CD4-positive, alpha-beta T cell treated with Interleukin-17A for 4 hours (primary cell): ENCODE data around the gene CROT.

Source experiments
- DNase-seq: peaks from one replicate; pipeline ENCODE4 v3.0.0-alpha.2; 2020; ENCODE audit warnings: mixed read lengths

CROT gene

DNA sequence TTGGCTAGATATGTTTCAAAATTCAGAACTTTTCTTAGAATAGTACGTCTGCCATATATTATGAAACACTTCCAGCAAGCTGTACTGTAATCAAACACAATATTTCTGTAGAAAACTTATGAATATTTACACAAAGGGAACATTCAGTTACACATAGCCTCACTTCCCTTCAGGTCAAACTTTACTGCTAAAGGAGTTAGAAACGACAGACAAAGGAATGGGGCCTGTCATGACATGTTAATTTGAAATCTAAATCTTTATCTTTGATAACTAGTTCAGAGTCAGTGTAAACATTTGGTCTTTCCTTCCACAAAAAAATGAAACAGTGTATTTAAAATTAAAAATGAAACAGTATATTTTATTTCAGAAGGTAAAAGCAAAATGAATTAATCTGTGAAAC is 1.0 kb upstream of the CROT start:
- DNase-seq, result no peak

DNA sequence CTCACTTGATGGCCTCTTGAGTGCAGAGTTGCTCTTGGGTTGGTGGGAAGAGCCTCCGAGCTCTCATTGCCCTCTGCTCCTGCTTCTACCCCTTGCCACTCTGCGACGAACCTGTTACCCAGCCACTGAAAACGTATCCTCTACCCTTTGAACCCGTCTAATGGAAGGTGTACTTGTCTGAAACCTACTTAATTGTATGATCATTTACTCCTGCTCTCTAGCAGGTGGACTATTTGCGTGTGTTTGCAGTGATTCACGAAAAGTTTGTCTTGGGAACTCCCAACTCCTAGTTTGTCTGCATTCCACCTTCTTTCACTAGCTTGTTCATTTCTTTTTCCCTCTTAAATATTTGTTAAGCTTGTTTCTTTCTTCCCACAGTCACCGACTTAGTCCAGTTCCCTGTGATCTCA is 503 bp downstream of the CROT start:
- DNase-seq, result no peak

DNA sequence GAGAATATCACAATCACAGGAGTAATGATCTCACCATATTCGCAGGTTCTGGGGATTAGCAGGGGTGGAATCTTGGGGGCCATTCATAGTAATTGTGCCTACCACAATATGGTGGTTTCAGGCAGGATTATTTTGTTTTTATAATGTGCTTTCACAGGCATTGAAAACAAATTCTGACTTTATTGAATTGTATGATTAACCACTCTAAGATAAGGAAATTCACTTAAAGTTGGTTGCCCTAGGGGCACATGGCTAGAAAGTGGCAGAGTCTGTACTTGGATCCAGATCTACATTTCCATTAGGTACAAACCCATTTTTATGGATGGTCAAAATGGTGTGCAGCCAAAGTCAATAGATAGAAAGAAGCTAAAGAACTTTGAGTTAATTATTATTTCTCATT is 1.7 kb downstream of the CROT start:
- DNase-seq, result no peak

DNA sequence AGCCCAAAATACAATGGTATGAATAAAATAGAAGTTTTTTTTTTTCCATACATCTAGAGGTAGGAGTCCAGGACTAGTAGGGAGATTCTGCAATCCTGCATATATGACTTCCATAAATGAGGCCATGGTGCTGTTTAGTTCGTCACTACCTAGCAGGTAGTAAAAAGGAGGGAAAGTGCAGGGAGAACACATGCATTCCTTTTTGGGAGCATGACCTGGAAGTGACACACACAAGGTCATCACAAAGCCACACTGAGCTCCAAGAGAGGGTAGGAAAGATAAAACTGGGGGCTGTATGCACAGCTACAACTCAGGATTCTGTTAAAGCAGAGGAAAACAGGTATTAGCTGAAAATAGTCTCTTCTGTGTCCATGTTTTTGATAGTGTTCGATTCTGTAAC is 2.2 kb downstream of the CROT start:
- no peak for DNase-seq

DNA sequence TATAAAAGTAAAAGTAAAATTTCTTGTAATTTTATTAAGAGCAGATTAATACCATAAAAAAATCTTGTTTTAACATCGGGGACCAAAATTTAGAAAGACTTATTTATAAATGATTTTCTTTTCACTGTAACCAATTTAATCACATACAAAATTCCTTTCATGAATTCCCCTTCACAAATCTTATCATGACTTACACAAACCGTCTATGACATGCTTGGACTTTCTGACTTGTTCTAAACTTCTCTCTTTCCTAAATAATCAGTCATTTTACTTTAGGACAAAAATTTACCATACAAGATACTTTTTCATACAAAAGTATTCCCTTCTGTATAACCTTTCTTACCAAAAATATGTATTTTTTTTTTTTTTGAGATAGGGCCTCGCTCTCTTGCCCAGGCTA is 9.3 kb downstream of the CROT start:
- no peak for DNase-seq

DNA sequence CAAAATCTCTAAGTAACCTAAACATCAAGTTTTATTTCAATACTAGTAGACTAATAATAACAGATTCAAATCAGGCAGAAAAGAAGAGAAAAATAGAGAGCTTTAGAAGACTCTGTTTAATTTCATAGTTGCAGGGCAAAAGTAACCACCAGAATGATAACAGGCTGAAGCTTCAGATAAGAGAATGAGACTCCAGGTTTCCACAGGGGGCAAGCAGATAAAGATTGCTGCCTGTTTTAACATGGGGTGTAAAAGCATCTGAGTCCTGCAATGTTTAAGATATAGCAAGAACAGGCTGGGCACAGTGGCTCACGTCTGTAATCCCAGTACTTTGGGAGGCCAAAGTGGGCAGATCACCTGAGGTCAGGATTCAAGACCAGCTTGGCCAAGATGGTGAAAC is 11.0 kb downstream of the CROT start:
- no peak for DNase-seq

DNA sequence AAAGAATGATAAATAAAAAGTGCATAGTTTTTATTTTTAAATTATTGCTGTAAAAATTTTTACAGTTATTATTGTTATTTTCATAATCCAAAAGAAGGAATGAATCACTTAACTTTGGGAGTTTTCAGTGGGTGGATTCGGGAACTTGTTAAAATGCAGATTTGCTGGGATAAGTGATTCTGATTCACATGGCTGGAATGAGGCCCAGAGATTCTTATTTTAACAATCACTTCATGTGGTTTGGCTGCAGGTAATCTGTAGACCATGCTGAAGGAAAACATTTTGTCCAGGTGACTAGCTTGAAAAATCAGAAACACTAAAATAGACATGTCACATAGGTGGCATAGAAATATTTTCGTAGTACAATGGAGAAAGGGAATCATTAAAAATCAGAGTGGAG is 13.9 kb downstream of the CROT start:
- DNase-seq, result no peak

DNA sequence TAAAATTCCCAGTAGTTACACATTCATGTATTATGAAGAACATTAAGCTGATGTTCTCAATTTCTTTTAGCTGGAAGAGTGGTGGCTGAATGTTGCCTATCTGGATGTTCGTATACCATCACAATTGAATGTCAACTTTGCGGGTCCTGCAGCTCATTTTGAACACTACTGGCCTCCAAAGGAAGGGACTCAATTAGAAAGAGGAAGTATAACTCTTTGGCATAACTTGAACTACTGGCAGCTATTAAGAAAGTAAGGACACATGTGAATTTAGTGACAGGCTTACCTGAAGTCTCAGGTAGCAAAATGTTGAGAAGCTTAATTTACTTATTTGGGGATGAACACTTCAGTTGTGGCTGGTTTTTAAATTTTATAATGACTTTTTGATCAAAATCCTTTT is 15.9 kb downstream of the CROT start:
- DNase-seq, result no peak

DNA sequence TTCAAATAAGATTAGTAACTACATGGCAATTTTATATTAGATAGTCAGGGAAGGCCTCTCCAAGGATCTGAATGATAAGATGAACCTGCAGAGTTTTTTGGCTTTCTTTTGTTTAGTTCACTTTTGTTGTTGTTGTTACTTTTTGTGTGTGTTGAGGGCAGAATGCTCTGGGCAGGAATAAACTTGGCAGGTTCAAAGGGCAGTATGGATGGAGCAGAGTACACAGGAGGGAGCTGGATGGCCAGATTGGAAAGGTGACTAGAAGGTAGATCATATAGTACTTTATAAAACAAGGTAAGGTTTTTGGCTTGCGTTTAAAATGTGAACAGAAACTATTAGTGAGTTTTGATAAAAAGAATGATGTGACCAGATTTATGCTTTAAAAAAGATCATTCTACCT is 17.9 kb downstream of the CROT start:
- DNase-seq, result no peak

DNA sequence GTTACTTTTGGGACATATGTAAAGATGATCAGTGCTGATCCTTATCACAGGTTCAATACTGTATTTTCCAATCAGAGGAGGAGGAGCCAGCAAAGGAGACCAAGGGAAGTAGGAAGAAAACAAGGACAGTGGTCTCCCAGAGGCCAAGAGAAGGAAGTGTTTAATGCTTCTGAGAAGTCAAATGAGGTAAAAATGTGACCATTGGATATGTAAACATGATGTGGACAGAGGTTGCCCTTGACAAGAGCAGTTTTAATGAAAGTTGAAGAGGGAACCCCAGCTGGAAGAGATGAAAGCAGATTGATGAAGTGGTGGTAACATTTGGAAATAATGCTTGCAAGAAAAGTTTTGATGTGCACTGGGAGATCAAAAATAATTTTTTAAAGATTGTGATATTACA is 18.8 kb downstream of the CROT start:
- no peak for DNase-seq

DNA sequence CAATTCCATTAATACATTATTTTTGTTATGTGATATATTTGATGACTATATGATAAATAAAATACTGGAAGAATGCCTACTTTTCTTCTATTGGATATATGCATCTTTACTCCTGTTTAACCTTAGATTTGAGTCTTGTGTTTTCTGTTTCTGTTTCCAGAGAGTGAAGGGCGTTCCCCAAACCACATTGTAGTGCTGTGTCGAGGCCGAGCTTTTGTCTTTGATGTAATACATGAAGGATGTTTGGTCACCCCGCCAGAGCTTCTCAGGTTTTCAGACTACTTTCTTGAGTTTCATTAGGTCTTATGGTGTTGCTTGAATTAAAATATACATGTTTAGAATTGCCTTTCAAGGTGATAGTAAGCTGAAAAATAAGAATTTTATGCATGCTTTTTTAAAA is 23.8 kb downstream of the CROT start:
- DNase-seq, result peak; percentile 32

DNA sequence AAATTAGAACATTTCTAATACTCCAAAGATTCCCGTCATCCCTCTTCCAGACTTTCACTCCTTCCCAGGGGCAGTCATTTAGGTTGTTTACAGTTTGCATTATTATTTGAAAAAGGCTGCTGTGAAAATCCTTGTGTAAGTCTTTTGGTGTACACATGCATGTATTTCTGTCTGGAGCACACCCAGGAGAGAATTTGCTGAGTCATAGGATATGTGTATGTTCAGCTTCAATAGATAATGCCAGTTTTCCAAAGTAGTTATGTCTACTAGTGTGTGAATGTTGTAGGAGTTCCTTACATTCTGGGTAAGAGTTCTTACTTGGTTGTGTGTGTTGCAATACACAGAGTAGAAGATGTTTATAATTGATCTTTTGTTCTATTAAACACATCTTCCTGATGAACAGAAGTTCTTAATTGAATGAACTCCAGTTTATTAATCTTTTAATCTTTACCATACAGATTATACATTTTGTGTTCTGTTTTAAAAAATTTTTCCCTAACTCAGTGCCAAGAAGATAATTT is 25.3 kb downstream of the CROT start:
- DNase-seq, result no peak

DNA sequence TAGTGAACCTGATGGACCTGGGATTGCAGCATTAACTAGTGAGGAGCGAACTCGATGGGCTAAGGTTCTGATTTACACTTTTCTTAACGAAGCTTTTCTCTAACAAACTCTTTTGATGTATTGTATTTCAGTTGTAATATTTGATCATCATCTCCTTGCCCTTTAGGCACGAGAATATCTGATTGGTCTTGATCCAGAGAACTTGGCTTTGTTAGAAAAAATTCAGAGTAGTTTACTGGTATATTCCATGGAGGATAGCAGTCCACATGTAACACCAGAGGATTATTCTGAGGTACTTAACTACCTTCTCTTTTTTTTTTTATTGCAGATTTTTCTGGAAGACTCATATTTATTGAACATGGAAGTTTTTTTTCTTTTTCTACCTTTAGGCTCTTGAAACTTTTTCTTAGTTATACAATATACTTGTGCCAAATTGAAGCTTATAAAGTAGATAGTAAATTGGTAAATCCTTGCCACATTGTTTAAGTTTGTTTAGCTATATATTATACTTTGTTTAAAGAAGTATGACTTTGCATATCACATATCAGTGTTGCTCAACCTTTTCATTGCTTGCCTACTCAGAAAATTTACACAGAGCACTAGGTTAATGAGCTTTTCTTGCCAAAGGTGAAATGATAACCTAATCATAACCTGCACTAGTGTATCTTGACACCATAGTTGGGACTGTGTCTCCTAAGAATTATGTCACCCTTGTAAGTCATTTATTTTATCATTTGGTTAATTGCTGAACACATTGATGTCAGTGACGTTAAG is 30.4 kb downstream of the CROT start:
- no peak for DNase-seq

DNA sequence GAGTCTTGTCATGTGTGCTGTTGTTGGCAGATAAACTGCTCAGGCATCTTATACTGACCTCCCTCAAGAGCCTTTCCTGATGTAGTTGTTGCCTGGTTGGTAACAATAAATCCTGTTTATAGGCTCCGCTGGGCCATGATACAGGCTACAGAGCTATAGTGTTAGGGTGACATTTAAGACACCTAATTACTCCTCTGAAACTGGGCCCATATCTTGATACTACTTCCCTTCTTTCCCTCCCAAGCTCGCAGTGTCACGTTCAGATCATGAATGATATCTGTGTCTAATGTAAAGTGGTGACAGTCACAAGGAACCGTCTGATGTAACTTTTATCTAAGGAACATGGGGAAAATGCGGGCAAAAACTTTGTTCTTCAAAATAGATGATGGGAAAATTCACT is 35.4 kb downstream of the CROT start:
- DNase-seq, result no peak

DNA sequence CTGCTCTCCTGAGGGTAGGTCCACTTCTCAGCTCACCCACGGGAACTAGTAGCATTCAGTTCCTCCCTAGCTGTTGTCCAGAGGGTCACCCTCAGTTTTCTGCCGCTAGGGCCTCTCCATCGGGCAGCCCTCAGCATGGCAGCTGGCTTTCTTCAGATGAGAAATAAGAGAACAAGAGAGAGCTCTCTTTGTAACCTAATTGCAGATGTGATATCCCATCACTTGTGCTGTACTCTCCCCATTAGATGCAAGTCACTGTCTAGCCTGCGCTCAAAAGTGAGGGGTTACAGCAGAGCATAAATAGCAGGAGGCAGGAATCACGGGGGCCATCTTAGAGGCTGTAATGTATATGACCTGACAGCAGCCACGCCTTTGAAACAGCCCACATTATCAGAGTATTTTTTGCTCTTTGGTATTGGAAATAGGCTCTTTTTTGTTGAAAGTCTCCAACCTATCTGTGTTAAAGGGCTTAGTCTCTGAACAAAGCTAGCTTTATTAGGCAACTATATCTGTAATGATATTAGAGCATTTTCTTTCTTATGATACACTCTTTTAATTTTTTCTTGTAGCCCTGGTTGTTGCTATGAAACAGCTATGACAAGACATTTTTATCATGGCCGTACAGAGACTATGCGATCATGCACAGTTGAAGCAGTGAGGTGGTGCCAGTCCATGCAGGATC is 45.7 kb downstream of the CROT start:
- DNase-seq, result no peak

DNA sequence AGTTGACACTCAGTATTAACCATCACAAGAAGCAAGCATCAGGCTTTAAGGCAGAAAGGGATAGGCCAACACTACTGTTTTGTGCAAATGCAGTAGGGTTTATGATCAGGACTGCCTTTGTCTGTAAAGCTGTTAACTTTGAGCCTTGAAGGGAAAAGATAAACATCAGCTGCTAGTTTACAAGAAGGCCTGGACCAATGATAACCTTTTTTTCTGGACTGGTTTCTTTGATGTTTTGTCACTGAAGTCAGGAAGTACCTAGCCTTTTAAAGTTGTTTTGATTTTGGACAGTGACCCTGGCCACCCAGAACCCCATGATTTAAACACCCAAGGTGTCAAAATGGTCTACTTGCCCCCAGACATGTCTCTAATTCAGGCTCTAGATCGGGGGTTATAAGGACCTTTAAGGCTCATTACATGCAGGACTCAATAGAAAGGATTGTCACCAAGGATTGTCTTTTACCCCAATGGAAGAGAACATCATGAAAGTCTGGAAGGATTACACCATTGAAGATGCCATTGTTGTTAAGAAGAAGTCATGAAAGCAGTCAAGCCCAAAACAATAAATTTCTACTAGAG is 50.1 kb downstream of the CROT start:
- no peak for DNase-seq

DNA sequence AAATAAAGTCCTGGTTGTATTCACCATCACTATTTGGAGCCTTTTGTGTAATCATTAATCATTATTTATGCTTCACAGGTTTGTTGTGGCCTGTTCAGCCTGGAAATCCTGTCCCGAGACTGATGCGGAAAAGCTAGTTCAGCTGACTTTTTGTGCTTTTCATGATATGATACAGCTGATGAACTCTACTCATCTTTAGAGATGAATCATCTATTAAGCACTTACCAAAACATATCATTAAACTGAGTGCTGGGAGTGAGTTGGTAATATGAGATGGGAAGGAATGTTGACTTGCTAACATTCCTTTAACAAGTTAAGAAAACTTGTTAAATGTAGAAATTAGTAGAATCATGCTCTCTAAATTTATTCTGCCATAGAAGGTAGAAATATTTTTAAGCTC is 53.0 kb downstream of the CROT start:
- DNase-seq, result no peak

DNA sequence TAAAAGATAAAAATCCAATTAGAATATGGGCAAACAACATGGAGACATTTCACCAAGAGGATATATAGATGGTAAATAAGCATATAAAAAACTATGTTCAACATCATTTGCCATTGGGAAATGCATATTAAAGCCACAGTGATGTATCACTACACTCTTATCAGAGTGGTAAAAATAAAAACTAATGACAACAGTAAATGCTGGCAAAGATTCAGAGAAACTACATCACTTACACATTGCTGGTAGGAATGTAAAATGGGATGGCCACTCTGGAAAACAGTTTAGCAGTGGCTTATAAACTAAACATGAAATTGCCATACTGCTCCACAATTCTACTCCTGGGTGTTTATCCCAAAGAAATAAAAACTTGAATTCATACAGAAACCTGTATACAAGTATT is 59.2 kb downstream of the CROT start:
- no peak for DNase-seq

DNA sequence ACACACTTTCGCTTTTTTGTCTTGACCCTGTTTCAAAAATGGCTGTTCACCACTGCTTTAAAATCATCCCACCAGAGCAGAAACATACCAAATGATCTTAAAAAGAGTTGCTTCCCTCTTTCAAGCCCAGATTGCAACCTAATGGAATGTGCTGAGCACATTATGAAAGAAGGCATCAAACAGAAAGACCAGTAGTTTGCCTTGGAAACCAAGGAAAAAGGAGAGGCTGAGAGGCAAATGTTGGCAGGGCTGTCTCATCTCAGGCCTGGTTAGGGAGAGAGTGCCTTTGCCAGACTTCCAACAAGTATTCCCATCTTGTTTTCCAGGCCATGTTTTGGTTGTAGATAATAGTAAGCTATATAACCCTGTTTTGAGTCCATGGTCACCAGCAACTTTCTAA is 65.7 kb downstream of the CROT start:
- no peak for DNase-seq

DNA sequence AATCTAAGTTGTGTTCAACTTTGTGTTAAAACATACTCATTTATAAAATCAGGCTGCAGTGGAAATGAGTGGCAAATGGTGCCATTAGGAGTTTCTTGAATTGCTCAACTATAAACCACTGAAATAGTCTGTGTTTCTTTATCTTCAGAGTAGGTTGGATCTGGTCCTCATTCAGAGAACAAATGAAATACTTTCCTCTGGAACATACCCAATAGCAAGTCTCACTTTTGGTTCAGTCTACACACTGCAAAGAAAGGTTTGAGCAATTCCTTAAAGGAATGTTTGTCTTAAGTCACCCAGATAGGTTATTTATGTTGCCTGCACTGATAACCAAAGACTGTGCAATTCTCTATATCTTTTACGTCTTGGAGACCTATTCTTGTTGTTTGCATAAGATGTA is 67.6 kb downstream of the CROT start:
- no peak for DNase-seq

DNA sequence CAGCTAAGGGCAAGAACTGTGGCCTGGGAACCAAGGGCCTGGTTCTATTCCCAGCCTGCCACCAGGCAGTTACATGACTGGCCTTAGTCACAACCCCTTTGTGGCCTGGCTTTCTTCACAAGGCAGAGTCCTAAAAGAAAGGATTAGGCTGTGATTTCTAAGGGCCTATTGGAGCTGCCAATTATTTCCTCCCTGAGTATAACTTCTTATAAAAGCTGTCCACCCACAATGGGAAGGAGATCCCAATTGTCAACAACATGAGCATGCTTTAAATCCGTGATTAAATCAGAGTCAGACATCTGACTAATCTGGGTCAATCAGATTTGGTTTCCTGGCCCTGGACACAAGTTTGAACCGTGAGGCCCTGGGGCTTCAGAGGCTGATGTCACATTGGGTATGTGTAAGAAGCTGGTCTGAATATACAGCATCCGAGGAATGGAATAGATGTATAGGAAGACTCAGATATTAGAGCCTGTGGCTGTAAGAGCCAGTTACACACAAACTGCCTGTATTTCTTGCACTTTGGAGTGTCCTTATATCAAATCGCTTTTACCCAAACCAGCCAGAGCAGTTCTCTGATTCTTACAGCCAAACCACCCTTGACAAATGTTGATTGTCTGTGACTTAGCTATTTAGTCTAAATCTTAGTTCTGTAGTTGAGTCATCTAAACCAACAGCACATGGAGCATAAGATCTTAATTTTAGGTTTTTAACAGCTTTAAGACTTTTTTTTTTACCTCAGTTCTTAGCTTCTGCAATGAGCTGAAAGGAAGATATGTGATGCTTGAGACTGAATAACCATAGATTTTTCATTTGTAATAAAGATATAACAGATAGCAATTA is 68.7 kb downstream of the CROT start:
- DNase-seq, result no peak

DNA sequence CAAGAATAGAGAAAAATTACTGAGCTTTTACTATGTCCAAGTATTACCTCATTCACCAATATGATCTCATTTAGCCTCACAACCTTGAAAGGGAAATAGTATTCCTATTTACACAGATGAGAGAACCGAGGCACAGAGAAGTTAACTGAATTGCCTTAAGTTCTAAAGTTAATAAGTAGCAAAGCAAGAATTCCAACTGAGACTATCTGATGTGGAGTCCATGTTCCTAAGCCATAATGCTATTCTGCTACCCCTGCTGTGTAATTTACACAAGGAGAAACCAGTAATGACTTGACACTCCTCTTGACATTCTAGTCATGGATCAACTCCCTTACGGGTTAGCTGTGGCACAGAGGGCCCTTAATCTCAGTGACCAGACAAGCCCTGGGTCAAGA is 69.3 kb downstream of the CROT start:
- no peak for DNase-seq
